ENCODE results near the gene CBX7.

CBX7 gene

DNA sequence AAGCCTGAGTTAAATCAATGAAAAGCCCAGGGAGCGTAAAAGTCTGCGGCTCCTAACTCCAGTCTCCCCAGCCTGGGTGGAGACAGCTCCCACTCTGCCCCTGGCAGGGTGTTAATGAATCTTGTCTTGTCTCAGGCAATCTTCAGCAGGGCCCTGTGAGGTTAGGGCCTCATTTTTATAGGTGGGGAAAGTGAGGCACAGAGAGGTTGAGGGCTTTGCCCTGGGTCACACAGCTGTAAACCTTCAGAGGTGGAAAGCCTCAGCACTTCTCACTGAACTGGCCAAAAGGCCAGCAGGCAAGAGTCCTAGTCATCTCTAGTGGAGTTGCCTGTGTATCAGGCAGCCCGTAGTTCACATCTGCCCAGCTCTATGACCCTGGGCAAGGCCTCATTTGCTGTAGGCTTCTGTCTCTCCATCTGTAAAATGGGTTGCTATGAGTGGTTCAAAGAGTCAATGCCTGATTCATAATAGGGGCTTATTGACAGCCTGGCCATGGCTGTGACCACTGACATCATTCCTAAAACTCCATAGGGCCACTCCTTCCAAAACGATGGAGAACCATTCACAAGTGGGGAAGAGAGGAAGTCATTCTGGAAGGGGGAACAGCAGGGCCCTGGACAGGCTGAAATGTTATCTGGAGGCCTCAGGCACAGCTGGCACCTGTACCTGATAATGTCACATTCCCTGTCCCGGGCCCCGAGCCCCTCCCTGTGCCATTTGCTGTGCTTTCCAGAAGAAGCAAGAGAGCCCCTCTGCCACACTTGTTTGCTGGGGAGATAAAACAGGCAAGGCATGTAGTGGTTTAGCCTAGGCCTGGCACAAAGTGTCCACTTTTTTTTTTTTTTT is 6.0 kb downstream of the CBX7 start:
- no peak for DNase-seq

DNA sequence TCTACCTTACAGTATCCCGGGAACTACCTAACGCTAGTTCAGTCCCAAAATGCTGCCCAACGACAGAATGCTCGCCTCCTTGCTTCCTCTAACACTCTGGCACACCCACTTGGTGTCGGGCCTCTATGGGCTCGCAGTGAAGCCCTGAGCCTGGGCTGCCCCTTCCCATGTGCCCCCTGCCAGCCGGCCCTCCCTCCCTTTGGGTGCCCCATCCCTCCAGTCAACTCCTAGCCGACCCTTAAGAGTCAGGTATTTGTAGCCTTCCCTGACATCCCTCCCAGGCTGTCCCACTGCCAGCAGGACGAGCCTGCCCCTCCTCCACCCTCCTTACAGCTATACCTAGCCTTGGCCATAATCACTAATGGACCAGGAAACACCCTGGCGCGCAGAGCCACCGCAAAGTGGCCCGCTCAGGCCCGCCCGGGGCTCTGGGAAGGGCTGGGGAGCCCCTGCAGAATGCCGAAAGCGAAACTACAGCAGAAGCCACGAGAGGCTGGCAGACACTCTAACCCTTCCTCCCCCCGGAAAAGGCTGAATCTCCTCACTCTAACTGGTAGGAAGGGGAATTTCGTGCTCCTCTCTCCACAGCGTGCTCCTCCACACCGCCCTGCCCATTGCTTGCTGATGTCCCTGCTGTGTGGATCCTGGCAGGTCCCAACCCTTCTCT is 8.2 kb downstream of the CBX7 start:
- peak; percentile 79 for DNase-seq

DNA sequence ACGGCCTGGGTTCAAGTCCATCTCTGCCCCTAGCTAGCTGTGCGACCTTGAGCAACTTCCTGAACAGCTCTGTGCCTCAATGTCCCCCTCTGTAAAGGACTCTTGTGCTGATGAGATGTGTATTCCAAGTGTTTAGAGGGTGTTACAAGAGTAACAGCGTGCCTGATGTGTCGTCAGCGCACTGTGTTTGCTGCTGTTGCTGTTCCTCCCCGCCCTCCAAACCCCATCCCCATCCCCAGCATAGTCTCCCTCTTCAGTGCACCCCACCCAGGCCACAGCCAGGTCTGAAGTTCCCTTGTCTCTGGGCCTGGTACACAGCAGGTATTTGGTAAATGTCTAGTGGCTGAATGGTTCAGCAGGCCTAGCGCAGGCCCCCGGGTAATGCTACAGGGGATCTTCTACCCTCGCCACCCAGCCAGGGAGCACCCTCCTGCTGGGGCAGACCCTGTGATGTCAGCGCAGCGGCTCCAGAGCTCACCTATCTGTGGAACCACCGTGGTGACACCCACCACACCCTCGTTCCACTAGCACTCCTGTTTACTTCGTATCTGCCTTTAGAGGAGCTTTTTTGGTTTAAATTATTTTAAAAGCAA is 10.3 kb downstream of the CBX7 start:
- no peak for DNase-seq

DNA sequence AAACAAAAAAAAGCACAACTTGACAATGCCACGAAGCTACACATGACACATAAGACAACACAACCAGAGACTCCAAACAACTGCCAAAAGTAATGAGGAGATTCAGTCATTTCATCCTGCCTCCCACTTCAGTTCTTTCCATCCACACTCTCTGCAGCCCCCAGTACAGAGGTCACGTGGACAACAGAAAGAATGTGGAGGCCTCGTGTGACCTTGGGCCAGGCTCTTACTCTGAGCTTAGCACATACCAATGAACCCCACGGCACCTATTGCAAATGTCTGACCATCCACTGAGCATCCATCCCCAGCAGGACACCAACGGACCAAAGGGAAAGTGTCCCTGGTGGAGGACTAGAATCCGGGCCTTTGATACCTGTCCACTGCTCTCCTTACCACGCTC is 12.5 kb downstream of the CBX7 start:
- no peak for DNase-seq

DNA sequence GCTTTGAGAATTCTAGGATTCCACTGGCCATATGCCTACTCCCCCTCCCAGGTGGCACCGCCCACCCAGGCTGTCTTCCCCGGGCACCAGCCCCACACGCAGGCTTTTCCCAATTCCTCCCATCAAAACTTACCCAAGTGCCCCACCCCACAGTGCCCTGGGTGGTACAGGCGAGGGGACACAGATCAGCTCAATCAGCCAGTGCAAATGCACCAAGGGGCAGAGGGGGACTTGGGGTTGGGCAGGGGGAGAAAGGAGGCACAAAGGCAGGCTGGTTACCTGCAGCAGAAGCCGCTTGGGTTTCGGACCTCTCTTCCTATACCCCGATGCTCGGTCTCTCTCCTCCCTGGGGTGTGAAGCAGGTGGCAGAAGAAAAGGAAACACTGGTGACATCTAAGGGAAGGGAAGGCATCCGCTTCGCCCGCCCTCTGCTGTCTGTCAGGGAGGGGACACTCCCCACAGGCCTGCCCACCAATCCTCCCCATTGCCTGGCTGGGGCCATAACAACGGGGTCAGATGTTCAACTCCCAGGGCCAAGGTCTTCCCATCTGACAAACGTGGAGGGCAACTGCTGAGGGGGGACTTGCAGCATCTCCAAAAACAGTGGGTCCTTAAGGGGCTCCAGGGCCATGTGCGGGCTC is 14.0 kb downstream of the CBX7 start:
- DNase-seq: no peak

DNA sequence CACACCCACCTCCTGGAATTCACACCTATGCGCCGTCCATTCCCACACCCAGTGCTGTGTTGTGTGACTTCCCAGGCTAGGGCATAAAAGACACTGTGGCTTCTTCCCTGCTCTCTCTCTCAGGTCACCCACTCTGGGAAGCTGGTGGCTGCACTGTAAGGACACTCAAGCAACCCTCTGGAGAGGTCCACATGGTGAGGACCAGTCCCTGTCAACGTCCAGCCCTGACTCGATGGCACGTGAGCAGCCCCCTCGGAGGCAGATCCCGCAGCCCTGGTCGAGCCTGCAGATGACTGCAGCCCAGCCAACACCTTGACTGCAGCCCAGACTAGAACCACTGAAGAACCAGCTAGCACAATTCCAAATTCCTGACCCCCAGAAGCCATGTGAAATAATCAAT is 16.2 kb downstream of the CBX7 start:
- no peak for DNase-seq

DNA sequence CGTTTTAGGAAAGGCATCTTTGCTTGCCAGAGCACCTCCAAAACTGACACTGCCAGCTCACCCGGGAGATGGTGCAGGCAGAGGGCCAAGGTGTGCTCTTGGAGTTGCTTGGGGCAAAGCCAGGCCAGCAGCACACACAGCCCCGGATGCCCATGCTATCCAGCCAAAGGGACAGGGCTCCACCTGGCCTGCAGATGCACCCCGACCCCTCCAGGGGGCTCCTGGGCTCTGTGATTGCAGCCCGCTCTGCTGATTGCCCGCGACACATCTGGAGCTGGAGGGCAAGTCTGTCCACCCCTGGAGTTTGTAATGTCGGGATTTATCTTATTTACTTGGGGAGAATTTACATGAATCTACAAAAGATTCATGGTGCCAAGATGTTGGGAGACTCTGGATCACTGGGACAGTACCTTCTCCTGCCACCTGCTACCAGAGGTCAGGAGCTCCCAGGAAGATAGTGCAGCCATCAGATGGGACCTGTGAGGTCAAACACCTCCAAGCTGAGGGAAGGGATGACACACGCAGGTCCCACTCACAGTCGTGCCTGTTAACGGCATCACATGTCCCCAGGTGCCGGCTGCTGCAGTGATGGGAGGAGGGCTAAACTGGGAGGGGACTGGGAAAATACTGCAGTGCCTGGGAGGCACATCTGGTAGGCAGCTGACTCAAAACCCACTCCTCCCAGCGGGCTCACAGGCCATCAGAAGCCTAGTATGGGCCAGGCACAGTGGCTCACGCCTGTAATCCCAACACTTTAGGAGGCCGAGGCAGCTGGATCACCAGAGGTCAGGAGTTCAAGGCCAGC is 17.2 kb downstream of the CBX7 start:
- peak; percentile 54 for DNase-seq

DNA sequence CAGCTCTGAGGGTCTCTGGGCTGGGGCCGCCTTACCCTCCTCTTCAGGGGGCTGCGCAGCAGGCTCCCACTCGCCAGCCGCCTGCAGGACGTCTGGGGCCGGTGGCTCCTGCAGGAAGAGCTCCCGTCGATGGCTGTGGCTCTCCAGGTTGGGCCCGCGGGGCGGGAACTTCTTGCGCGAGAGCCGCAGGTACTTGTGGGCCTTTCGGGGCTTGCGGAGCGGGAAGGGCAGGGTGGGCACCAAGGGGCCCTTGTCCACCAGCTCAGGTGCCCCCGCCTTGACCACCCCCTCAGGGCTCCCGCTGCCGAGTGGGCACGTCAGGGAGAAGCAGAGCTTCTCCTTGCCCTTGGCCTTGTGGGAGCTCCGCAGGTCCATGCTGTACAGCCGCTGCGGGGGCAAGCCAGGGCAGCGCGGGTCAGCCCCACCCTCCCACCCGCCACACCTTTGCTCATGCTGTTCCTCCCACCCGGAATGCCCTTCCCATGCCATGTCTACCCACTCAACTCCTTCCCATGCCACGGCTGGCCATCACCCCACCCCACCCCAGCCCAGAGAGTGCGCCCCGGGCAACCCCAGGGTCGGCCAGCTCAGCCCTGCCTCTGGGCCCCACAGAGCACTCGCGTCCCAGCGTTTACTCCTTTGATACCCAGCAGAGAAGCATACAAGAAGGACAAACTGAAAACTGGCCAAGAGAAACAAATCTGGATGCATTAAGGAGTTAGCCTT is 18.0 kb downstream of the CBX7 start:
- DNase-seq: no peak

DNA sequence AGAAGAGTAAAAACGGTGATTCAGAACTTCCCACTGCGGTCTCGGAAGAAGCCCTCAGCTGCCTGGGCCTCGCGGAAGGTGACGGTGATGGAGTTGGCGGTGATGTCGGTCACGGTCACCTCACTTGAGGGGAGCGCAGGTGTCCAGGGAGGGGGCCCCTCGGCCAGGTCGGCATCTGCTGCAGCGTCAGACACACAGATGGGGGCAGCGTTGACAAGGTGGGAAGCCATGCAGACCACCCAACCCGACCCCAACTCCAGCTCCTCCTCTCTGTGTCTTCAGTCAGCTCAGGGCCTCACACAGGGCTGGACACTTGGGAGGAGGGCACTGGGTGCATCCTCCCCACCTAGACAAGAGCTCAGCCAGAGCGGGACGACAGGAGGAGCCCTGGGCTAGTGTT is 18.6 kb downstream of the CBX7 start:
- DNase-seq: no peak

DNA sequence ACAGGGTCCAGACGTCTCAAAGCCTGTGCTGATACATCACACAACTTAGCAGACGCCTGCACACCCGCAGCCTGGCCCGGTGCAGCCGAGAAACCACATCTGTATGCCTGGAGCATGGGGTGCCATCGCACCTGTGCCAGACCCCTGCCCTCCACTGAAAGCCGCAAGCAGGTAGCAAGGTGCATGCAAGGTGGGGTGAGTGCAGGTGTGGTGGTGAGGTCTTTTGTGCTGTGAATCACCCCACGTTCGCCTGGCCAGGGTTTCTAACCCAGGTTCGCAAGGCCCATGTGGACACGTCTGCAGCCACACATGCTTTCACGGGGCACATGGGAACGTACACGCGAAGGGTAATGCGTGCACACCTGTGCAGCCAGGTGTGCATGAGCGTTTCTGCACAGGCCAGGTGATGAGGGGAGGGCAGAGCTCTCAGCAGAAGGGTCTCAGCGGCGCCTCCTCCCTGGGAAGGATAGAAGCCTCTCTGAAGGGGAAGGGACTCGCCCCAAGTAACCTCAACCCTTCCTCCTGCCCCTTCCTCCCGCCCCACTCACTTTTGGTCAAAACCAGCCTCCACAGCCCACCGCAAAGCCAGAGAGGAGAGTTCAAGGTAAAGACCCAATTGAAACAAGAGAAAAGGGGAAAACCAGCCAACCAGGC is 19.5 kb downstream of the CBX7 start:
- DNase-seq: no peak

DNA sequence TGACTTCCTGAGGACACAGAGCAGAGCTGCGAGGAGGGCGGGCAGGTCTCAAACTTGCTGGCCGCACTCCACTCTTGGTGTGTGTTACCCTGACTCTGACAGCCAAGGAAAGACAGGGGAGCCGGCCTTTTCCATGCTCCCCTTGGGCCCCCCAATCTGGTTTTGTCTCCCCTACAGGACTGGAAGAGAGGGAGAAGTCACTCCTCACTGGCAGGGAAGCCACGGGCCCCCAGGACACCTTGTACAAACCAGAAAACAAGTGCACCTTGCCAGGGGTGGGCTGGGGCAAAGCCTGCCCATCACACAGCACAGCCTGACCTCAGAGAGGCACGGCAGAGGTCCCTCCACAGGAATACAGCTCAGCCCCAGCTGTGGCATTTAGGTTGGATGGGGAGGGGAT is 20.2 kb downstream of the CBX7 start:
- DNase-seq: no peak

DNA sequence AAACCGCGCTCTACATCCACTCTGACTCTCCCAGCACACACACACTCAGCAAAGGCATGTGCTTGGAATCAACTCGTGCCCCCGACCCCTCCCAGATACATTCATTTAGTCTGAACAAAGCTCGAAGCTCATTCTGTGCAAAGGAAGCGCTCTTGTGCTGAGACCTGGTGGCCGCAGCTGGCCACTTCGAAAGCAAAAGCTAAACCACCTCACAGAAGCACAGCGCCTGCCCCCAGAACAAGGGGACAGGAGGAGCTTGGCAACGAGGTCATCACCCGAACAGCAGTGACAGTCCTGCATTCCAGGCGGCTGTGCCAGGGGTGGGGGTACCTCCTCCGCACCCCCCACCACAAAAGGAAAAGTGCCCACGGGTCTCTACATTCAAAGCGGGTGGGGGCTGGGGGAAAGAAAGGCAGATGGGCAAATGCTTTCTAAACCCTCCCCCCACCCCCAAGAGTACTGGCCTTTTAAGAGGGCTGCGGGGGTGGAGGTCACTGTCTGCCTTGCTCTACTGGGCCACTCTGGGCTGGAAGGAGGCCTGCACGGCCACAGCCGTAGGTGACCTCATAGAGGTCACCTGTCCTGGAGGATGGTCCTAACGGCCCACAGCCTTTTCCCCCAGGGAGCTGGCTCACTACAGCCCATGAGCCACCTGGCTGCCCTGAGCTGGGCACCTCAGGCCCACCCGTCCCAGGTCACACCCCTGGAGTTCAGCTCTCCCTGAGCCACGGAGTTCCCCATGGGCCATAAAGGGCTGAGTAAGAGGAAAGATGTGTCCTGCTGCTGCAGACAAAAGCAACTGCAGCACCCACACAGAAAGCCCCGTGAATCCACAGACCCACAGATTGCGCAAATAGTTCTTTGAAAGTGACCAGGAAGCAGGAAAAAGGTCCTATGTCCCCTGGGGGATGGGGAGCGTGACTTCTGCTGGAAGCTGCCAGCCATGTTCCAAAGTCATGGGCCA is 21.3 kb downstream of the CBX7 start:
- DNase-seq: no peak

DNA sequence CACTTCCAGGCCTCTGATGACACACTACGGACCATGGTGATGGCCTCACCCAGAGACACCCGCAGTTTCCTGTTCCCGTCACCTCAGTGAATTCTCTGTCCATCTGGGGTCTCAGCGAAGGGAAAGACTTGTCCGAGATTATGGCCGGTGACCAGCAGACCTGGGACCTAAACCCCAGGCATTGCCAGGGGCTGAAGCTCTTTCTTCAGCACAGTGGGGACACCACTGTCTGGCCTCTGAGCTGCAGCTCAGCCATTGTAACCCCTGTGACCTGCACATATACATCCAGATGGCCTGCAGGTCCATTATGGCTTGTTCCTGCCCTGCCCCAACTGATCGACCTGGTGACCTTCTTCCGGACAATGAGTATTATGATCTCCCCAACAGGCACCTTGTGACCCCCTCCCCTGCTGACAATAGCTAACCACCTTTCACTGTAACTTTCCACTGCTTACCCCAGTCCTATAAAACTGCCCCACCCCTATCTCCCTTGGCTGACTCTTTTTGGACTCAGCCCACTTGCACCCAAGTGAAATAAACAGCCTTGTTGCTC is 22.3 kb downstream of the CBX7 start:
- DNase-seq: no peak

DNA sequence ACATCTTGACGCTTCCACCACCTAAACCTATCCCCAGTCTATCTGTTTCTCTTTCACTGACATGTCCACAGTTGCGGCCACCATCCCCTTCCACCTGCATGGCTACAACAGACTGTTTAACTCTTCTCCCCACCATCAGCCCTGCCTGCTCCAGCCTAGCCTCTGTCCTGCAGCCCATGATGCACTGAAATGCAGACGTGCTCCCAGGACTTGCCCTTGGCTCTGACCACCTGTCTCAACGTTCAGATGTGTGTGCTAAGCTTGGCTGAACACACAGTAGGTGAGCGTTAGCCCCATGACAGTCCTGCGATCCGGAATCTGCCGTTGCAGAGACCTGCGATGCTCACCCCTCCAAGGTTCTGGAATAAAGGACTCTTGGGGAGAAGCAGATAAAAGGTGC is 22.7 kb downstream of the CBX7 start:
- no peak for DNase-seq

DNA sequence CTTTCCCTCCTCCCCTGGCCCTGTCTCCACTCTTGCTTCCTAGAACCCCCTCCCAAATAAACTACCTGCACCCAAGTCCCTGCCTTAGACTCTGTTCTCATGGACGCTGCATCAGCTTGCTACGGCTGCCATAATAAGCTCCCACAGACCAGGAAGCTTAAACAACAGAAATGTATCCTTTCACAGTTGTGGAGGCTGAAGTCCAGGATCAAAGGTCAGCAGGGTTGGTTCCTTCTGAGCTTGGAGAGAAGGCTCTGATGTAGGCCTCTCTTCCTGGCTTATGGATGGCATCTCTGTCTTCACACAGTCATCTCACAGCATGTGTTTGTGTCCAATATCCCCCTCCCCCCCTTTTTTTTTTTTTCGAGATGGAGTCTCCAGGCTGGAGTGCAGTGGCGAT is 23.4 kb downstream of the CBX7 start:
- DNase-seq: no peak

DNA sequence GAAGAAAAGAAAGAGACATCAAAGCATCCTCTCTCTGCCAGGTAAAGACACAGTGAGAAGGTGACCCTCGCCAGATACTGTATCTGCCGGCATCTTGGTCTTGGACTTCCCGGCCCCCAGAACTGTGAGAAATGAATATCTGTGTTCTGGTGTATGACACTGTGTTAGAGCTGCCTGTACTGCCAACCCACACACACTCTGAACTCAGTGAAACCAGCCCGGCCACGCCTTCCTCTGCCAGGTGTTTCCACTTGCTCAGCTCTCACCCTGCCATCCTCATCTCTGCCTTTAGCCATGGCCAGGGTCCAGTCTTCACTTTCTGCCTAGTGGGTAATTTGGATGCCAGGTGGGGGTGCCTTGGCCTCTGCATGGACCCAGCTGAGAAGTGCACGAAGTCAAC is 24.0 kb downstream of the CBX7 start:
- DNase-seq: no peak

DNA sequence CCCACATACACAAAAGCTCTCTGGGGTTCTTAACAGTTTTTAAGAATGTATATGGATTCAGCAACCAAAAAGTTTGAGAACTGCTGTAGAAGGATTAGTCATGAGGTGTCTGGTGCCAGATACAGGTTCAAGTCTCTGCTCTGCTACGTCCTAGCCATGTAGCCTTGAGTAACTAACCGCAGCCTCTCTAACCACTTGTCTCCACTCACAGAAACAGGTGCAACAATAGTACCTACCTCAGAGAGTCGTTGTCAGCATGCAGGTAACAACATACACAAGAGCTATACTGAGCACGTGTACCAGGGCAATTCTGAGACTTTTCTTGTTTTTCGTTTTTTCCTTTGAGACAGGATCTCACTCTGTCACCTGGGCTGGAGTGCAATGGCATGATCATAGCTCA is 26.9 kb downstream of the CBX7 start:
- no peak for DNase-seq

DNA sequence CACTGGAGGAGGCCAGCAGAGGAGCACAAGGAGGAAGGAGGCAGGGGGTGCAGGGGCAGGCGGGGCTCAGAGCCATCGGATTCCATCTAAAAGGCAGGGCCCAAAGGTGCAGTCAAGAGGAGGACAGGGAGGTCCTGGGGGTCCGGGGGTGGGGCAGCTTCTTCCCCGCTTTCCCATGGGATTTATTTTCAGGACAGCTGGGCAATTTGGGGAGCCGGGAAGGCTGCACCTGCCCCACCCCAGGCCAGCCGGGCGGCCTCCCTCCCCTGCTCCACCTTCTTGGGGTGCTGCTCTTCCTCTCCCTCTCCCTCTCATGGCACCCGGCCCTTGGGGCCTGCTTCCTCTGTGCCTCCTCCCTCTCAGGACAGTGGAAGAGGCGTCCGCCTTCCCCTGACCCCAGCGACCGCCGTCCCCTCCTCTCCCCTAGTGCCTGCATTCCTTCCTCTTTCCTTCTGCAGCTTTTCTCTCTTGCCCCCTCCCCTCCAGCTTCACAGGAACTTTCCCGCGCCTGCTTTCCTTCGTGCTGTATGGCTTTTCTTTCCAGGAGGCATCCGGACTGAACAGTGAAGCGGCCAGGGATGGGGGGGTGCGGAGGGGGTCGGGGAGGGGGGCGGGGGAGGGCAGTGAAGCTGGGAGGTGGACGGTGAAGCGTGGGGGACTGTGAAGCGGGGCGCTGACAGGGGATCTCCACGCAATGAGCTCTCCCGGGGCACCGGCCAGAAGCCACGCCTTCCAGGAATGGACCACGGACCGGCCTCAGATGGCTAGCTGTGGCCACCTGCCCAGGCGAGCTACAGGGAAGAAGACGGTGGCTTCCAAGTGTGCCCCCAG is 28.5 kb downstream of the CBX7 start:
- DNase-seq: no peak

Measured in CD4-positive, alpha-beta T cell treated with Interleukin-17A for 1 hour (primary cell).